Stimulated activated CD4-positive, alpha-beta T cell treated with anti-CD3 and anti-CD28 coated beads, Interleukin-2, amount 100 ng/mL, for 4 hours (primary cell): ENCODE results near the gene TAAR8.
"Not testable (repeated sequence)": the region's sequence is repeated elsewhere in the genome, so short reads cannot be mapped to it uniquely, and the experiment has no call there.

Experiments used
- DNase-seq: peaks from one replicate; pipeline ENCODE4 v3.0.0-alpha.2; 2020; ENCODE audit warnings: low read depth

Gene TAAR8

GRCh38 chr6:132552372-132552771 is at the start of gene TAAR8:
TAAR8 (plus strand) TSS chr6:132552672; CDS start chr6:132552693, 21 bp downstream.
- no peak for DNase-seq

GRCh38 chr6:132504757-132505156 is 47.7 kb upstream of the TAAR8 start:
- no peak for DNase-seq

- no peak for DNase-seq
These were observed 47.3 kb upstream of the TAAR8 start for GRCh38 chr6:132505158-132505557.

GRCh38 chr6:132506461-132506860 is 46.0 kb upstream of the TAAR8 start:
- DNase-seq = no peak

- DNase-seq = no peak
These were observed 45.3 kb upstream of the TAAR8 start for GRCh38 chr6:132506869-132507808.

- no peak for DNase-seq
These were observed 41.2 kb upstream of the TAAR8 start for GRCh38 chr6:132511210-132511830.

GRCh38 chr6:132511831-132512220 is 40.6 kb upstream of the TAAR8 start:
- no peak for DNase-seq

- no peak for DNase-seq
These were observed 40.2 kb upstream of the TAAR8 start for GRCh38 chr6:132512342-132512637.

- DNase-seq = peak; percentile 81
These were observed 39.5 kb upstream of the TAAR8 start, which contains the start of gene STX7 for GRCh38 chr6:132512638-132513632. STX7 (minus strand) TSS chr6:132513116; CDS start chr6:132503530, 9,586 bp downstream.

- no peak for DNase-seq
These were observed 38.5 kb upstream of the TAAR8 start for GRCh38 chr6:132513831-132514545.

- DNase-seq = no peak
These were observed 37.1 kb upstream of the TAAR8 start for GRCh38 chr6:132515386-132515785.

- DNase-seq = no peak
These were observed 31.5 kb upstream of the TAAR8 start for GRCh38 chr6:132520953-132521352.

- no peak for DNase-seq
These were observed 27.8 kb upstream of the TAAR8 start for GRCh38 chr6:132524646-132525045.

GRCh38 chr6:132525866-132526265 is 26.6 kb upstream of the TAAR8 start:
- DNase-seq = no peak

- no peak for DNase-seq
These were observed 26.0 kb upstream of the TAAR8 start for GRCh38 chr6:132526461-132526860.

GRCh38 chr6:132527791-132528190 is 24.7 kb upstream of the TAAR8 start:
- DNase-seq = no peak

GRCh38 chr6:132530293-132530974 is 22.0 kb upstream of the TAAR8 start:
- peak; percentile 50 for DNase-seq

- not testable (repeated sequence) for DNase-seq
These were observed 17.9 kb upstream of the TAAR8 start for GRCh38 chr6:132534546-132534945.

- DNase-seq = no peak
These were observed 15.3 kb upstream of the TAAR8 start for GRCh38 chr6:132537145-132537544.

GRCh38 chr6:132537977-132538376 is 14.5 kb upstream of the TAAR8 start, which contains the start of gene TAAR9:
TAAR9 (plus strand) TSS chr6:132538277; CDS start chr6:132538290, 13 bp downstream.
- DNase-seq = no peak

- DNase-seq = no peak
These were observed 7.6 kb upstream of the TAAR8 start for GRCh38 chr6:132544826-132545225.
